Amniotic epithelial cell (primary cell): ENCODE data around the gene SNRNP40.

Source experiments
- DNase-seq: peaks from one replicate; pipeline ENCODE4 v3.0.0-alpha.2; 2010; ENCODE audit warnings: low read depth

Gene SNRNP40

GRCh38 chr1:31230378-31230777 is 66.2 kb downstream of the SNRNP40 start:
- DNase-seq, result no peak

GRCh38 chr1:31228986-31229385 is 67.6 kb downstream of the SNRNP40 start:
- DNase-seq, result no peak

- peak; percentile 10 for DNase-seq
These were observed 68.6 kb downstream of the SNRNP40 start for GRCh38 chr1:31227891-31228568.

GRCh38 chr1:31224068-31224467 is 72.5 kb downstream of the SNRNP40 start:
- no peak for DNase-seq

GRCh38 chr1:31222176-31222575 is 74.4 kb downstream of the SNRNP40 start:
- DNase-seq, result no peak

GRCh38 chr1:31221072-31221471 is 75.5 kb downstream of the SNRNP40 start:
- no peak for DNase-seq

GRCh38 chr1:31219489-31219888 is 77.1 kb downstream of the SNRNP40 start:
- DNase-seq, result no peak

GRCh38 chr1:31218705-31219104 is 77.9 kb downstream of the SNRNP40 start:
- no peak for DNase-seq

GRCh38 chr1:31216016-31216415 is 80.6 kb downstream of the SNRNP40 start:
- peak; percentile 67 for DNase-seq

- DNase-seq, result peak; percentile 22
These were observed 81.5 kb downstream of the SNRNP40 start for GRCh38 chr1:31215065-31215570.

GRCh38 chr1:31214316-31215064 is 82.1 kb downstream of the SNRNP40 start:
- DNase-seq, result no peak
